Stomach smooth muscle (tissue), 2 donors: ENCODE measurements around the gene ATG12.

ENCODE experiments used
- H3K27ac ChIP-seq: one replicate; pipeline ENCODE4 v1.7.0; 2013; ENCODE audit warnings: mild to moderate bottlenecking, low read length, inconsistent platforms
- H3K27me3 ChIP-seq, 2 donors: one replicate each; pipeline ENCODE4 v1.7.0; 2013; ENCODE audit warnings: low read length in 2 of 2; ENCODE audit not compliant: insufficient read depth in 2 of 2, control insufficient read depth in 1 of 2
- H3K36me3 ChIP-seq, 2 donors: one replicate each; pipeline ENCODE4 v1.7.0; 2013; ENCODE audit warnings: low read length in 2 of 2; ENCODE audit not compliant: control insufficient read depth in 2 of 2, insufficient read depth in 2 of 2
- H3K4me1 ChIP-seq: one replicate; pipeline ENCODE4 v1.7.0; 2013; ENCODE audit warnings: low read length; ENCODE audit not compliant: control insufficient read depth, insufficient read depth
- H3K4me3 ChIP-seq, 2 donors: one replicate each; pipeline ENCODE4 v1.7.0; 2013; ENCODE audit warnings: low read length in 2 of 2
- H3K9ac ChIP-seq, 2 donors: one replicate each; pipeline ENCODE4 v1.7.0; 2013; ENCODE audit warnings: low read length in 2 of 2, mild to moderate bottlenecking in 1 of 2
- H3K9me3 ChIP-seq, 2 donors: one replicate each; pipeline ENCODE4 v1.7.0; 2013; ENCODE audit warnings: low read length in 2 of 2; ENCODE audit not compliant: control insufficient read depth in 2 of 2
- donor health status: healthy.
- donor health status: Pancreatic carcinoma.

ATG12 gene

DNA sequence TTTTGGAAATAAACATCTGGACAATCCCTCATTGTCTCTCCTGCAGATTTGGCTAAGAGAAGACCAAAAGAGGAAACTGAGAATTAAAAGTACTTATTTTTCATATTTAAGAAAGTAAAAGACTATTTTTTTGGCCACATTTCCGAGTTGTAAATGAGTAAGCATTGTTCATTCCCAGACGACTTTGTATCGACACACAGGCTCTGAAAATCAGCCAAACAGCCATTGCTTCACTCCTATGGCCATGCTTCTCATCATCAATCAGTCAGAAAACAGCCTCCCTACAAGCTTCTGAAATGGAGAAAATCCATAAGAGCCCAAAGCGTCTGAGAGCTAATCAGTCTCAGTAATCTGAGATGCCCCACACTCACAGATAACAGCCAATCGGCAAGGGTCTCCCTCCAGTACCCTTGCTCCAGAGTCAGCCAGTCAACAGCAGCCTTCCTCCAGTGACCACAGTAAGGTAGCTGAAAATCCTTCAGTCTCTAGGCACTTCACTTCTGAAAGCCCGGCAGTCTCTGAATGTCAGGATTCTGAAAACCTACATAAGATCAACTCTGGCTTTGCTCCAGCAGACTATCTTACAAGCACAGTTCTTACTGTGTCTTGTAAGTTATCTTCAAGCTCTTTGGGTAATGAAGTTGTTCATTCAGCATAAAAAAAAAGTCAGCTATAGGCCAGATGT lies 55.8 kb downstream of the ATG12 start:
- H3K9me3 ChIP-seq: peaks cover 0 to 2% of the 10 kb centered on the region in 2 donors
- H3K9ac ChIP-seq: no peak overlapping the region
- H3K27ac ChIP-seq: no peak overlapping the region
- H3K36me3 ChIP-seq: no peaks in the 10 kb centered on the region
- no peaks in the 10 kb centered on the region for H3K4me1 ChIP-seq
- peaks cover 0 to 3% of the 10 kb centered on the region in 2 donors for H3K27me3 ChIP-seq
- H3K4me3 ChIP-seq: no peak overlapping the region

DNA sequence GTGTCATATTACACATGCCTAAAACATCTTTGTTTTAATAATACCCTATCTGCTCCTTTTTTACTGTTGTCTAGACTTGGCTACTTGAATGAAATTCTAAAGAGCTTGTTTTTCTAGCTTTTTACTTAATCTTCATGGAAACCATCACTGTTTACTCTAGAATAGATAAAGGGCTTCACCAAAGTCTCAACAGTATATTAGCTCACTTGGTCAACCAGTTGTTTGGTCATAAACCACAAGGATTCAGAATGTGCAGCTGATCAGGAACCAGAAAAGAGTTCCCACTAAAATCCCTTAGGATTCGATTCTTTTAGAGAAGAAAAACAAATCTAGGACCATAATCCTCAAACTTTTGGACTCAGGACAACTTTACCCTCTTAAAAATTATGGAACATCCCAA lies 62.9 kb downstream of the ATG12 start:
- H3K36me3 ChIP-seq: no peaks in the 10 kb centered on the region
- H3K4me3 ChIP-seq: no peak overlapping the region
- no peaks in the 10 kb centered on the region for H3K9me3 ChIP-seq
- H3K27me3 ChIP-seq: no peaks in the 10 kb centered on the region
- no peaks in the 10 kb centered on the region for H3K4me1 ChIP-seq
- no peak overlapping the region for H3K9ac ChIP-seq
- no peak overlapping the region for H3K27ac ChIP-seq
